GM18861 (cell line): Measurements from ENCODE around the gene CRB3.
A peak's percentile ranks its signal among the peaks of the same experiment; 100 is the strongest.

Experiments used
- ATAC-seq: cut with Tn5 transposase; IDR thresholded peaks from one replicate; pipeline ENCODE4 v1.9.1; 2021; ENCODE audit not compliant: unreplicated experiment

The CRB3 gene

GRCh38 chr19:6431891-6432290 is 32.2 kb upstream of the CRB3 start:
- ATAC-seq: no peak

DNA sequence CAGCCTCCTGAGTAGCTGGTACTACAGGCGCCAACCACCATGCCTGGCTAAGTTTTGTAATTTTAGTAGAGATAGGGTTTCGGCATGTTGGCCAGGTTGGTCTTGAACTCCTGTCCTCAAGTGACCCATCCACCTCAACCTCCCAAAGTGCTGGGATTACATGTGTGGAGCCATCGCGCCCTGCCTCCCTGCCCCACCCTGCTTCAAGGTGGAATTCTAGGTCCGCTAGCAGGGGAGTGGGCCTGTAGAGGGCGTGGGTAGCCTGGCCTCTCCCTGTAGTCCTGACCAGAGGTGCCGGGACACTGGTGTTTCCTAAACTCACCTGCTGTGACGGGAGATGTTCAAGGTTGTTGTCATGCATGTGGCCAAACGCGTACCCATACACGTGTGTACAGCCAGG is 30.9 kb upstream of the CRB3 start:
- no peak for ATAC-seq

- ATAC-seq: no peak
Measured at GRCh38 chr19:6433663-6434062, 30.4 kb upstream of the CRB3 start, which contains the start of gene SLC25A41. Gene SLC25A41 (minus strand): TSS chr19:6433763. CDS start chr19:6433693, 70 bp downstream.

GRCh38 chr19:6439743-6440142 is 24.3 kb upstream of the CRB3 start:
- no peak for ATAC-seq

- no peak for ATAC-seq
Measured at GRCh38 chr19:6440905-6441304, 23.2 kb upstream of the CRB3 start.

- ATAC-seq: no peak
Measured at GRCh38 chr19:6442087-6442688, 21.9 kb upstream of the CRB3 start.

DNA sequence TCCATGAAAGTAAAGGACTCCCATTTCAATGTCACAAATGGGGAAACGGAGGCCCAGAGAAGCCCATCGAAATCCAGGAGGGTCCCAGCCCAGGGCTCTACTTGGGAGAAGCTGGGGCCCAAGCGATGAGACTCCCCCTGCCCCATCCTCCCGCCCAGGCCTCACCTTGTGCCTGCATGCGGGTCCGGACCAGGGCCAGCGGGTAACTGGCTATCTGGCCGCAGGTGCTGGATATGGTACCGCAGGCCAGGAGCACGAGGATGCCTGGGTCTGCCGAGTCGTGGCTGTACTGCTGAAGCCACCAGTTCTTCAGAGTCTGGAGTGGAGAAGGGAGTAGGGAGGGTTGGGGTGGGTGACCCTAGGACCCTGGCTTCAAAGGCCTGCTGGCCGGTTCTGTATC is 20.1 kb upstream of the CRB3 start:
- ATAC-seq: no peak

DNA sequence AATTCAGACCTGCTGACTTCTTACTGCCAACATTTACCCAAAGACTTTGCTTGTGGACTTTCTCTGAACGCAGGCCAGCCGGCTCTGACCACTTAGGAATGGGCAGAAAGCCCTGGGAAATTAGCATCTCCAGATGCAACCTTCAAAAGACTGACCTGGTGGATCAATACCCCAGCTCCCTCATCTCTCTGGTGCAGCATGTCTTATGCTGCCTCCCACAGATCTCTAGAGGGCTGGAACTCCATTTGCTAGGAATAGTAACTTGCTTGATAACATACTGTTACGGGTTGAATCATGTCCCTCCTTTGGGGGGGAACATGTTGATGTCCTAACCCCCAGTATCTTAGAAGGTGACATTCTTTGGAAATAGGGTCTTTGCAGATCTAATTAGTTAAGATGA is 17.6 kb upstream of the CRB3 start:
- no peak for ATAC-seq

- no peak for ATAC-seq
Measured at GRCh38 chr19:6448045-6448444, 16.0 kb upstream of the CRB3 start.

DNA sequence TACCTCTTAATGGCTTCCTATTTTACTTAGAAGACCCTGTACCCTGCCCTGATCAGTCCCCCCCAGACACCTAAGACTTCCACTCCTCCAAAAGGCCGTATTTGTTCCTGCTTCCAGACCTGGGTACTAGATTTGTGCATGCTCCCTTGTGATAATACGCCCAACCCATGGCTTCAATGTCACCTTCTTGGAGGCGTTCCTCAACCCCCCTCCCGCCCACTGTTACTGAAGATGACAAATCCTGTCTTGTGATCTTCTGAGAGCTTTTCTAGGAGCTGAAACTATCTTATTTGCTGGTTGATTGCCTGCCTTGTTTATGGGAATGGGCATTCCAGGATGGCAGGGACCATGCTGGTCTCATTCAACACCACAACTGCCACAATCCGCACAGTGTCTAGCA is 13.9 kb upstream of the CRB3 start:
- ATAC-seq: no peak

DNA sequence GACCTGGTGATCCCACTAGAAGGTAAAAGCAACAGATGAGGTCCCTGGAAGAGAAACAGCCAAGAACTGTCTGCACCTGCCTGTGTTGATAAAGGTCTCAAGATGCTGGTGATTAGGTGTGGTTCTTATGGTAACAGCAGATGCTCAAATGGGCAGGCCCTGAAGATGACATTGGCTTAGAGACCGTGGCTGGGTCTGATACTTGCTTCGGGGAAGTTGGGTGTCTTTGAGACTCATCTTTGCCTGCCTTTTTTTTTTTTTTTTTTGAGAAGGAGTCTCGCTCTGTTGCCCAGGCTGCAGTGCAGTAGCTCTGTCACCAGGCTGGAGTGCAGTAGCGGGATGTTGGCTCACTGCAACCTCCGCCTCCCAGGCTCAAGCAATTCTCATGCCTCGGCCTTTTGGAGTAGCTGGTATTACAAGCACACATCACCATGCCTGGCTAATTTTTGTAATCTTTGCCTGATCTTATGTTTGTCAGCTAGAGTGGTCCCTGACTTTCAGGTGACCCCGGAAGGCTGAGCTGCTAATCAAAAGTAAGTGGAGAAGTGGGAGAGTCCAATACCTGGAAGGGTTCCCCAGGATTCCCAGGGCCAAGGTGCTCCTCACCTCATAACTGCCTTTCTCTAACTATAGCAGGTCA is 12.4 kb upstream of the CRB3 start:
- no peak for ATAC-seq

GRCh38 chr19:6452223-6452614 is 11.9 kb upstream of the CRB3 start:
- no peak for ATAC-seq

- ATAC-seq: no peak
Measured at GRCh38 chr19:6452899-6453298, 11.2 kb upstream of the CRB3 start.

- ATAC-seq: no peak
Measured at GRCh38 chr19:6453951-6454565, 10.0 kb upstream of the CRB3 start.

GRCh38 chr19:6455924-6456323 is 8.1 kb upstream of the CRB3 start:
- ATAC-seq: no peak

DNA sequence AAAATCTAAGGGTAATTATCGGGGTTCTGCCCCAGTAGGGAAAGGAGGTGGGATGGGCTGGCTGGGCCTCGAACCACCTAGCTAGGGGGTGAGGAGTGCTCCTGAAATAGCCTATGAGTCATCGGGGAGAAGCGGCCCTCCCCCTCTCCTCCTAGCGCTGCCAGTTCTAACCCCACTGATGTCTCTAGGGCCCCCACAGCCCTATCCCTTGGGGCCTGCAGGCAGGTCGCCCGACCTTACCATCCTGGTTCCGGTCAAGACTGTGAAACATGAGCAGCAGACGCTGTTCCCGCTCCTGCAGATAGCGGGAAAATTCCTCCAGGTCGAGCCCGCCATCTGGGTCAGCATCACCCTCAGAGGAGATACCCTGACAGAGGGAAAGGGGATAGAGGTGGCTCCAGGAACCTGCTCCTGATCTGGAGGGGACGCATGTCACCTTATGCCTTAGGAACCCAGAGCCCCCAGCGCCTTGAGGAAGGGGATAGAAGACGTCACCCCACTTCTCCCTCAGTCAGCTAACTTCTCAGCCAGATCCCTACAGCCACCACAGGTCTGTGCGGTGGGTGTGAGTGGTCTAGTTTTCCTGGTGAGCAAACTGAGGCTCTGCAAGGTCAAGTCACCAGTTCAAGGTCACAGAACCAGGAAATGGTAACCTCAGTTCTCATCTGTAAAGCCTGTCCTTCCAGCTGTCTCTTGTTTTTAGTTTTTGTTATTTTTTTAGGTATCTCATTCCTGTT is 5.9 kb upstream of the CRB3 start:
- ATAC-seq: no peak

GRCh38 chr19:6458695-6459261 is 5.3 kb upstream of the CRB3 start:
- no peak for ATAC-seq

- no peak for ATAC-seq
Measured at GRCh38 chr19:6459262-6460098, 4.6 kb upstream of the CRB3 start, which contains the start of gene SLC25A23. Gene SLC25A23 (minus strand): TSS chr19:6459792. CDS start chr19:6459628, 164 bp downstream.

GRCh38 chr19:6460099-6460884 is 3.8 kb upstream of the CRB3 start:
- peak; percentile 56 for ATAC-seq

DNA sequence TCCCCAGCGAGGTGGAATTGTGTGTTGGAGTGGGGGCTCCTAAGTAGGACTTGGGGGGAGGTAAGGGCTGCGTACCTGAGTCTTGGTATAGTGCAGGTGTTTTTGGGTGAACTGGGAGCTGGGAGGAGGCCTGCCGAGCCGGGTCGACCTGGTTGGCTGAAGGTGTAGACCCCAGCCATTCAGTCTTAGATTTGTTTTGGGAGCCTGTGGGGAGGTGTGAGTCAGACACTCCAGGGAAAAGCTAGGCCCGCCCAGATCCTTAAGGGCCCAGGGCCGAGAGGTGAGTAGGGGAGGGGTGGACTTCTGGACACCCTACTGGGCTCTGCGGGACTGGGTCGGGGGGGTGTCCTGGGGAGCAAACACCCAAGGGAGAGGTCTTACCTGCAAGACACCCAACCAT is 935 bp downstream of the CRB3 start:
- ATAC-seq: no peak
